Left renal pelvis (tissue), 4 donors: ENCODE measurements around the gene RABGAP1L. TPM values are rescaled to one million over a fixed set of nuclear protein-coding genes. Genes with fewer than 3 reads are reported as not detected.
"Not testable (repeated sequence)": the region's sequence is repeated elsewhere in the genome, so short reads cannot be mapped to it uniquely, and the experiment has no call there.

Experiments
- DNase-seq, 4 donors: peaks; one replicate each; pipeline ENCODE4 v3.0.0-alpha.2; 2013; ENCODE audit warnings: low read depth in 4 of 4, low spot score in 3 of 4
- polyA plus RNA-seq, 4 donors: library from polyadenylated mRNA; unstranded; fragments of 120-200 nt; gene quantifications; one replicate each; pipeline ENCODE4 v1.2.1, GENCODE V29; 2013; ENCODE audit not compliant: insufficient read length in 4 of 4

RABGAP1L gene
- polyA plus RNA-seq, 4 donors = 23.9 to 32.5 (median 28.4) TPM

DNA sequence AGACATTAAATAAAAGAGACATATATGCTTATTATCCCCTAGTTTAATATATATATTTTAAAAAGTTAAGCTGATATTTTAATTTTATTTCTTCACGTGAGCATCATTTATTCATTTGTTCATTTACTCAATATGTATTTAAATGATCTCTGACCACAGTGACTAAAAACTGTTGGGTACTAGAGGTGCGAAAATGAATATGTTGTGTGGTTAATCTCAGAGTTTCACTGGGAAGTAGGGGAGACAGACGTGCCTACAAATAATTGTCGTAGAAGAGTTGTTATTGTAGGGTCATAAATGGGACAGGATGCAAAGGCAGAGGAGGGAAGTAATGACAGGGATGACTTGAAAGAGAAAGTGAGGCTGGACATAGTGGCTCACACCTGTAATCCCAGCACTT lies 627.4 kb downstream of the RABGAP1L start:
- DNase-seq = no peak

DNA sequence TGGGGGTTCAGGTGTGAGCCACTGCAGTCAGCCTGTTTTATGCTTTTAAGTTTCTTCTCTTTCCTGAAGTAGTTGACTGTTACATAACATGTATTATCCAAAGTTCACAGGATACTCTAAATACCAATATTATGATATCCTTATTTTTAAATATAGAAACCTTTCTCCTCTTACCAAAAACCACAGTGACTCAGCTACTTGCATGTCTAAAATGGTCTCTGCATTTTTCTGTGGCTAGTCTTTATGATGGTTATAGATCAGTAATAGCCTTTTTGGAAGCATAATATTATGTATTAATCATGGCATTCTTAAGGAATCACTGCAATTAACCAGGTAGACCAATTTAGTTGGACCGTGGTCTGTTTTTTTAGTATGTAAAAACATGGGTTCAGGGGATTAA lies 629.7 kb downstream of the RABGAP1L start:
- DNase-seq = no peak

DNA sequence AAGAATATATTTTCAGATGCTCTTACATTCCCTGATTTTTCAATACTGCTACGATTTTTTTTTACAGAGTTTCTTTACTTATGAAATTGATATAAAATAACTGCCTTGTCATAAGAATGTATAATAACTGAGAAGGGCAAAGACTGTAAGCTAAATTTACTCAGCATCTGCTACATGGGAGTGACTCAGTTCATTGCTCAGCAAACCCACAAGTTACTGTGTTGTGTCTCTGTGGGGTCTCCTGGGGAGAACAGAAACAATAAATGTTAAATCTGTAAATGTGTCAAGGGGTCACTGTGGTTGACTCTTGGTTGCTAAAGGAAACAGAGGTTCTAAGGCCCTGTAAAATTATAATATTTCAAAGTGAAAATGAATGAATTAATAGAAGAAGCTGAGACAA lies 630.1 kb downstream of the RABGAP1L start:
- DNase-seq = no peak

DNA sequence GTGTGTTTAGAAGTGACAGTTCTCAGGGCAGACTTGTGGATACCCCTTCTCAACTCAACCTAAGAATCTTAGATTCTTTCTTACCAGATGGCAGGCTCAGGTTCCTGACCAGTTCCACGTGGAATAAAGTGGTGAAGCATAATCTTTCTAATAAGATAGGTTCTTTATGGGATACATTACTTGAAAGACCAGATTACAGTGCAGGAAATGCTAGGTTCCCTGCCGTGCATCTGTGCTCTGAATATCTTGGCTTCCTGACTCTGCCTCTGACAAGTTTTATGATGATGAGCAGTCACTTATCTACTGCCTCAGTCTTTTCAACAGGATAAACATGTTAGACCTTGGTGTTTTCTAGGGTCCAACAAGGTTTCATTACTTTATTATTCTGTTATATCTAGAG lies 632.5 kb downstream of the RABGAP1L start:
- DNase-seq = no peak

DNA sequence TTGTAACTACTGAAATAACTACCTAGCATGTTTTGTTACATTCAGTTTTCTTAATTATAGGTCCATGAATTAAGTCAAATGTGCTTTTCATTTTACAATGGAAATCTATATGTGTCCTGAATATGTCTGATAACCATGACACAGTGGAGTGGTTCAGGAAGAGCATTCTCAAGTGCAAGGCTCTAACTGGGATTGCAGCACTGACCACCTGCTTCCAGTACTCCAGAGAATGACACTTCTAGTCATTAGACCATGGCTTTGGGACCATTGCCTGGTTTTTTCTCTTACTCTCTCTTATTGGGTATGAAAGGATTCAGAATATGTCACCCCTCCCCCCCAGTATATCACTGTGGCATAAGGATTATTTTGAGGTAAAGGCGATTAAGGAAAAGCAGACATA lies 635.5 kb downstream of the RABGAP1L start:
- no peak for DNase-seq

DNA sequence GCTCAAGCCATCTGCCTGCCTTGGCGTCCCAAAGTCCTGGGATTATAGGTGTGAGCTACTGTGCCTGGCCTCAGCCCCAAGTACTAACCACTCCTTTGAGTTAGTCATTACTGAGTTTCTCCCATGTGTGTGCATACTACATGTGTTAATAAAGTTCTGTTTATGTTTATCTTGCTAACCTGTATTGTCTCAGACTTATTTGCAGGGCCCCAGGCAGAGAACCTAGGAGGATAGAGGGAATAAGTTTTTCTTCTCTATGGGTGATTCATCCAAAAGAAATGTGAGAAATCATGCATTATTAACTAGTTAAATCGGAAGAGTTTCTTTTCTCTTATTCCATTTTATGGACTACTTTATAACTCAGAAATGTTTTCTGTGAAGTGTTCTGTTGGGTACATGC lies 636.5 kb downstream of the RABGAP1L start:
- no peak for DNase-seq

DNA sequence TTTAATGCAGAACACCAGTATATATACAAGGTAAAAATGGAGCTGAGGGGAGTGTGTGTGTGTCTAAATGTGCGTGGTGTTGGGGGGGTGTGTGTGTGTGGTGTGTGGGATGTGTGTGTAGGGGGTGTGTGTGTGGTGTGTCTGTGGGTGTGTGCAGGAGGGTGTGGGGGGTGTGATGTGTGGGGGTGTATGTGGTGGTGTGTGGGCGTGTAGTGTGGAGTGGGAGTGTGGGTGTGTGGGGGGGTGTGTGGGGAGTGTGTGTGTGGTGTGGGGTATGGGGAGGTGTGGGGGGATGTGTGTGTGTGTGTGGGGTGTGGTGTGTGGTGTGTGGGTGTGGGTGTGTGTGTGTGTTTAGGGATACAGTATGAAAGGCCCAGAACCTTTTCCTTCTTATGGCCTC lies 638.1 kb downstream of the RABGAP1L start:
- DNase-seq = no peak

DNA sequence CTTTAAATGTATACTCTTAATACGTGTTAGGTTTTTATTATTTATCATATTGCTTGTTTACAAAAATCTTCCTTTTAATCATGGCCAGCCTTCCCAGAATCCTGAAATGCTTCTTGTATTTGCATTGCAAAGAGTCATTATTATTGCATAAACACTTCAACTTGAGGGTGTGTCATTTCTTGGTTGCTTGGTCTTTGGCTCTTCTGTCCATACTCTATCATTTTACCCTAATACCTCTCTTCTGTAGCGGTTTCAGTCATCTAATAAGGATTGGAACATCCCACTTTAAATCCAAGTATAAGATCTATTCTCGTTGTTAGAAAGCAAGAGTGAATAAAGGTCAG lies 639.8 kb downstream of the RABGAP1L start:
- DNase-seq = no peak

DNA sequence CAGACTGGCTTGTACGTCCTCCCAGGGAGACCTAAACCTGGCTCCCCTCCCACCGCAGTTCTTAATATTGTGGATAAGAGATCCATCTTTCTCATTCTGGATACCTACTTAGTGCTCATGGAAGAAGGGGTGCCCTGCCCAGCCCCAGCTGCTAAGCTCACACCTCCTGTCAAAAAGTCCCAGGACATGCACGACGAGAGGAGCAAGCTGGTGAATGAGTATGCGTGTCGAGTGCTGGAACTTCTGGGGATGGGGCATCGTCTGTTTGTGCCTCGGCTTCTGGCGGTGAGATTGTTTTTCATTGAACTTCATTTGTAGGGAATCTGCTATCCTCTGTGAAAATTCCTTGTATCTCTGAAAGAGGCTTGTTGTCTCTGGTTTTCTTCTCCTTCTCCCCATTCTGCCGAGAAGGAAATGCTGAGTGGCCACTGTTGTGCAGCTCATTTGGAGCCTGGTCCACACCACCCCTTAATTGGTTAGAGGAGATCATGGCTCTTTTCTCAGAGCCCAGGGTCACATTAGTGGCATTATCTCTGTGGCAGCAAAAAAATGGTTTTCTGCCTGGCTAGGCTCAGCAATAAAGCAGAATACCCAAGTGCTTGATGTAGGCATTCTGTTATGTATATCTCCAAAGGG lies 641.0 kb downstream of the RABGAP1L start:
- peak in 2 of 4 donors; percentile 10 to 16 for DNase-seq

DNA sequence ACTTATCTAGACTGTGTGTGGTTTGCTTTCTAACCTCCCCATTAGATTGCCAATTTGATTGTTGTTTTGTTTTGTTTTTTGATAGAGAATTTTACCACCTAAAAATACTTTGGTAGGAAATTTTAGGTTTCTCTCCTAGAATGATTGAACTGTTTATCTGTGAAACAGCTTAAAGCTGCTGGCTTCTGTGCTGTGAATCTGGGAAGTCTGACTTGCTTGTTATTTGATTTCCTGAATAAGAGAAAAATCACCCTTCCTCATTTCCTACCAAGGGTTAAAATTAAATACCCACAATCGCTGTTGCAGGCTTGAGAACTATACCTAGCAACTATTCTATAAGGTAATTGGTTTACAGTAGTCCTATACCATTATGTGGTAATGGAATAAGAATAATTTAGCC lies 641.6 kb downstream of the RABGAP1L start:
- DNase-seq = peak in 1 of 4 donors; percentile 2

DNA sequence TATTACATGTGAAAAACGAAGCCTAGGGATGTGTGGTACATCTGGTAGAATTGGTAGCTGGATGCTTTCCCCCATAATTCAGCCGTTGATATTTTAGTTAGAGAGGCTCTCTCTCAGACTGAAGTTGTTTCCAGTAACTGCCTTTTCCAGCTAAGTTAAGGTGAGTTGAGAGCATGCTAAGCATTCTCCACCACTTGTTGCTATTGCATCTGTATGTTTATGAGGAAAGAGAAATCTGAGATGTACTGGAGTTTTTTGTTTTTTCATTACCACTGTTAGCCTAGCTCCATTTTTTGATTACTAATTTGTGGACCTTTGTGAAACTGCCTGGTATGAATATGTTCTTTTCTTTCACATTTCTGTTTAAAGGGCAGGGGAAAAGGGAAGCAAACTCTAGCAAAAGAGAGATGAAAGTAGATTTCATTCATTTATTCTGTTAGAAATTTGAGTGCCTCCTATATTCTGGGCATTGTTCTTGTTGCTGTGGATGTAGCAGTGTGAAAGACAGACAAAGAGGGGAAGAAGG lies 650.5 kb downstream of the RABGAP1L start:
- no peak for DNase-seq

DNA sequence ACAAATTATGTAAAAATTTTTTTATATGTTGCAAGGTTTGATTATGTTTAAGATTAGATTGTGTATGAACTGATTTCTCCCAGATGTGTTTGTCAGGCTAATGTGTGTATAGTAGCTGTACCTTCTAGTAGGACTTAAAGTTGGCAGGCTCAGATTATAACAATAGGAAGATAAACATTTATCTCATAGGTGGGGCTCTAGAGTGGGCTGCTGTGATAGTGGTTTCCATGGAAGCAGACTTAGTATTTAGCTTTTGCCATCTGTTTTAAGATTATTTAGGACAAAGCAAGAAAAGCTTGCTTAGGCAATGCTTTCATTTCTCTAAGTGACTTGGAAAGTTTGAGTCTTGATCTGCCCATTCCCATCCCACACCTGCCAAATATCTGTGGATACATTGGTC lies 652.7 kb downstream of the RABGAP1L start:
- no peak for DNase-seq

DNA sequence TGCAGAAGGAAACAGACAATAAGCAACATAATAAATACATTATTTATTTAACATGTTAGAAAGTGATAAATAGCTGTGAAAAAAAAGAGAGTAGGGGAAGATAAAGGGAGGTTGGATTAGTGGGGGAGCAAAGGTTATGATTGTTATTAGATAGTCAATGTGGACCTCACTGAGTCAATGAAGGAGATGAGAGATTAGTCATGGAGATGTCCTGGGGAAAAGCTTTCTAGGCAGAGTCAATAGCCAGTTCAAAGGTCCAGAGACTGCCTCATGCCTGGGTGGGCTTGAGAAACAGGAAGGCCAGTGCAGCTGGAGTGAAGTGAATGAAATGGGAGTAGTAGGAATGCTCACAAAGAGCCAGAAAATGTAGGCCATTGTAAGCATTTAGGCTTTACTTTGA lies 653.3 kb downstream of the RABGAP1L start:
- DNase-seq = no peak

DNA sequence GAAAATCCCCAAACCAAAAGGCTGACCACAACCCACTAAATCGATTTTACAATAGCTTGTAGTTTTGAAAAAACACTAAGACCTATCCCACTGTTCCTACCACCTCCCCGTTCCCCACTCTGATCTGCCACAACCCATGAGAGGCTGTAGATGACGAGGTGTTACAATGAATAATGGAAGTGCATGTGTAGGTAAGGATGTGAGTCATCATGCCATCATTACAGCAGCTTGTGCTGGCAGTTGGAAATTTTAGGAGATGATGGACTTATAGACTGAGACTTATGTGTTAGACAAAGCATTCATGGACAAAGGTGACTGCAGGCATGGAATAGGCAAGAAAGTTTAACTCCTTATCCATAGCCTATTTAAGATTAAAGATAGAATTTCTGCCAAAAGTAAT lies 655.7 kb downstream of the RABGAP1L start:
- DNase-seq = no peak

DNA sequence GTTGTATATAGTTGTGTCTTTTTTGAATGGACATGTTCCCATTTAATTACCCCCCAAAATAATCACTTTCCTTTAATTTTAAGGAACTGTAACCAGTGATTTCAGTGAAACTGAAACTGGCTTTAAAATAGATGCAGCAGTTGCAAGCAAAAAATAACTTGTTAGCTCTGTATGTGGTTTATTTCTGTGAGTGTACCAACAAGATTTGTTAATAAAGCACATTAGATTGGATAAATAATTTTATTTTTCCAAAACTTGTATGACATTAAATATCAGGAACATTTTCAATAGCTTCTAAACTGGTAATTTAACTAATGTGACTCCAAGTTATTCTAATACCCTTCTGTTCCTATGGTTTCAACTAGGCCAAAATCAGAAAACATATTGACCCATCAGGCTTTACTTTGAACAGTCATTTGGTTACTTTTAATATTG lies 656.2 kb downstream of the RABGAP1L start:
- no peak for DNase-seq

DNA sequence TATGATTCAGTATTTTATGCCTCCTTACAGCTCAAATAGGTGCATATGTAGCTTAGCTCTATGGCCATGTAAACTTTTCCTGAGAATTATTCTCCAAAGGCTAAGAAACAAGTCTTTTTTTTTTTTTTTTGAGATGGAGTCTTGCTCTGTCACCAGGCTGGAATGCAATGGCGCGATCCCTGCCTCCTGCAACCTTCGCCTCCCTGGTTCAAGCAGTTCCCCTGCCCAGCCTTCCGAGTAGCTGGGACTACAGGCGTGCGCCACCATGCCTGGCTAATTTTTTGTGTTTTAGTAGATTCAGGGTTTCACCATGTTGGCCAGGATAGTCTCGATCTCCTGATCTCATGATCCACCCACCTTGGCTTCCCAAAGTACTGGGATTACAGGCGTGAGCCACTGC lies 657.3 kb downstream of the RABGAP1L start:
- DNase-seq = not testable (repeated sequence)

DNA sequence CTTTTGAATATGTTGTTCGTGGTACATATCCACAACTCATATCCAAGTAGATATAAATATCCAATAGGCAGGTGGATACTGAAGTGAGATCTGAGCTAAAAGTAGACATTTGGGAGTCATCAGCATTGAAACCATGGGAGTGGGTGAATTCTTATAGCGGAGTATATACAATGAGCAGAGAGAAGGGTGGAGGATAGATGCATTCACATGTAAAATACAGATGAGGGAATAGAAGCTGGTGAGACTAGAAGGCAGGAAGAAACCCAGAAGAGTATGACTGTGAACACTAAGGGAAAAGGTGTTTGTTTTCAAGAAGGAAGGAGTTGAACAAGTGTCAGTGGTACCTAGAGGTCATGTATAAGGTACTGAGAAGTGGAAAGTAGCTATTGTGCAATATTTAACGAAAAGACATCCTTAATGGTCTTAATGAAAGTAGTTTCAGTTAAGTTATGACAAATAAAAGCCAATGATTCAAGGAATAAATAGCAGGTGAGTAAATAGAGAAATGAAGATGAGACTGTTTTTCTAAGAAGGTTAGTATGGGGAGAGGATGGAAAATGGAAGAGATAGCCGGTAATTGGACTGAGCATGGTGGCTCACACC lies 658.8 kb downstream of the RABGAP1L start:
- DNase-seq = no peak

DNA sequence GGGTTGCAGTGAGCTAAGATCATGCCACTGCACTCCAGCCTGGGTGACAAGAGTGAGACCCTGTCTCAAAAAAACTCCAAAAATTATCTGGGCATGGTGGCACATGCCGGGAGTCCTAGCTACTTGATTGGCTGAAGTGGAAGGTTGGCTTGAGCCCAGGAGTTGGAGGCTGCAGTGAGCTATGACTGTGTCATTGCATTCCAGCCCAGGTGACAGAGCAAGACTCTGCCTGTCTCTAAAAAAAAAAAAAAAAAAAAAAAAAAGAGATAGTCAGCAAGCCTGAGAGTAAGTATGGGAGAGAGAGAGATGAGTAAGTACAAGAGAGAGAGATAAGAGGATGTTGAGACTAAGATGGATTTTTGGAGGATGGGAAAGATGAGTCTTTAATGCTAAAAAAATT lies 659.6 kb downstream of the RABGAP1L start:
- DNase-seq = no peak

DNA sequence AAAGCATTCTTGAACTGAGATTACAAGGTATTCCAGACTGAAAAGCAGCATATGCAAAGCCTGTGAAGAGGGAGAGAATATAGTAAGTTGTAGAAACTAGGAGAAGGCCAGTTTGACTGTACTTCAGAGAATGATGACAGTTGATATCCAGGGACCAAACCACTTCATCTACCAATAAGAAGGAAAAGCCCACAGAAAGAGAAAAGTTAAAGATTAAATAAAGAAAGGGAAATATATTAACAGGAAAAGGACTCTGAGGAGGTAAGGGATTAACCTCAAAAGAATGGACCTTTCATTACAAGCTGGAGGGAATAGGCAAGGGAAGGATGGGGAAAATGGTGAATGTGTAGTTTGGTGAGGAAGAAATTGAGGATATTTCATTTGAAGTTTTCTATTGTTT lies 660.3 kb downstream of the RABGAP1L start:
- no peak for DNase-seq

DNA sequence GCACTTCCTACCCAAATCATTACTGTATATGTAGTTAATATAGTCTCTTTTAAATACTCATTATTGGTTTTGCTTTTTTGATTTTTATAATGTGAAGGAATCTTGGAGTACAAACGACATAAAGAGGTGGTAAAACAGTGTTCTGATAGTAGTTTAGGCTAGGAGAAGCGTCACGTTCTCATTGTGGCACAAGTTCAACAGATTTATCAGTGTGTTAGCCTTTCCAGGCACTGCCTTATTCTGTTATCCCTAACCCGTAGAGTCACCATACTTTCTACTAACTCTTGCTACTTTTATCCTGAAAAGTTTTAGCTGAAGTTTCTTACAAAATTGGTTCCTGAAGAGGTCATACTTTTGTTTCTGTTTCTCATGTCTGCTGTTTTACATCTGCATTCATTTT lies 665.8 kb downstream of the RABGAP1L start:
- DNase-seq = no peak

DNA sequence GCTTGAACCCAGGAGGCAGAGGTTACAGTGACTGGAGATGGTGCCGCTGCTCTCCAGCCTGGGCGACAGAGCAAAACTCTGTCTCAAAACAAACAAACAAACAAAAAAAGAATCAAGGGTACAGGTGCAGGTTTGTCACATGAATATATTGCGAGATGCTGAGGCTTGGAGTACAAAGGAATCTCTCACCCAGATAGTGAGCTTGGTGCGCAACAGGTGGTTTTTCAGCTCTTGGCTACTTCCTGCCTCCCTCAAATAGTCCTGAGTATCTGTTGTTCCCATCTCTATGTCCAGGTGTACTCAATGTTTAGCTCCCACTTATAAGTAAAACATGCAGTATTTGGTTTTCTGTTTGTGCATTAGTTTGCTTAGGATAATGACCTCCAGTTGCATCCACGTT lies 666.5 kb downstream of the RABGAP1L start:
- DNase-seq = no peak

DNA sequence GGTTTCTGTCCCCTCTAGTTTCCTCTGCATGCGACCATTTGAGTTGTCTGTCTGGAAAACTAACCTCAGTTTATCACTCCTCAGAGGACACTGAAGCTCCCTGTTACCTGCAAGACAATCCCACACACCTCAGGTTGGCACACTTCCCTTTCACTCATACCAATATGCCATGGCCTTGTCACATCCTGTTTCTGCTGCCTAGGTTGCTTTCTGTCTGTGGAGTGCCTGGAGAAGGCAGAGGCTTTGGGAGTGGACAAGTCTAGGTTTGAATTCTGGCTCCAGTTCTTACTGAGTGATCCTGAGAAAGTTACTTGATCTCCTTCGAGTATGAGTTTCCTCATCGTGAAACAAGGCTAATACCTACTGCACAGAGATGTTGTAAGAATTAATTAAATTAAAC lies 668.9 kb downstream of the RABGAP1L start:
- no peak for DNase-seq

DNA sequence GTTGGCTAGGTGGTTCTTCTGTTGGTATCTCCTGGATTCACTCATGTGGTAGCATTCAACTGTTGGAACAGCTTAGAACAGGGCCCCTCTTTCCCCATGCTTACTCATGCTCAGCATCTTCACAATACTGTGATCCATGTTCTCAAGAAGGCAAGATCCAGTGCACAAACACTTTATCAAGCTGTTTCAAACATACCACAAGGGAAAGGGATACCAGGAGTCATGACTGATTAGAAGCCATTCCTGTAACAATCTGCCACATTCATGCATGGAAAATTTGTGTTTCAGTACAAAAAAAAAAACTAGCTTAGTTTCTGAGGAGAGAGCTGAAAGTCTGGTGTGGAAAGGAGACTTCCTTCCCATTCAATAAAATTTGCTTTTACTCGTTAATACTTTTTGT lies 670.7 kb downstream of the RABGAP1L start:
- DNase-seq = no peak
